SK-N-SH (cell line): ENCODE data around the gene NEGR1. TPM values are rescaled to one million over a fixed set of nuclear protein-coding genes. Genes with fewer than 3 reads are reported as not detected.

ENCODE experiments used
- CTCF ChIA-PET: fragments of 300-600, 350-600 bp; formaldehyde crosslinking; extraction: SDS; loops from one replicate; lab custom pipeline; 2021; lab: Yijun Ruan, JAX
- POLR2A ChIA-PET: fragments of 350-600 bp; sonication (Branson Sonifier 250); formaldehyde crosslinking; extraction: SDS; loops from one replicate; lab custom pipeline; 2020; ENCODE audit warnings: antibody characterized with exemption, inconsistent platforms; lab: Yijun Ruan, JAX
- DNase-seq: peaks from one replicate; pipeline ENCODE4 v3.0.0; 2012
- H2AFZ ChIP-seq: fragments of 200-600 bp; sonication (generic); 2 replicates; pipeline ENCODE4 v1.8.1; 2016; ENCODE audit warnings: antibody characterized with exemption, mild to moderate bottlenecking, low read depth
- H3F3A ChIP-seq: fragments of 200-600 bp; sonication (generic); replicated peaks from 2 replicates; pipeline ENCODE3; 2016; ENCODE audit warnings: antibody characterized with exemption, mild to moderate bottlenecking; ENCODE audit not compliant: insufficient read depth
- H3K27ac ChIP-seq, 2 experiments: fragments of 200-500 bp in 1 of 2; fragments of 200-600 bp in 1 of 2; sonication (Bioruptor generic) in 1 of 2; sonication (generic), shearing (Covaris generic) in 1 of 2; 2 replicates each; pipeline versions ENCODE4 v1.5.1 to v1.6.1; 2014 to 2016; ENCODE audit warnings: low read depth in 2 of 2, inconsistent platforms in 1 of 2, low read length in 1 of 2, mild to moderate bottlenecking in 1 of 2, mixed read lengths in 1 of 2
- H3K27me3 ChIP-seq: fragments of 200-600 bp; sonication (generic), shearing (Covaris generic); 2 replicates; pipeline ENCODE4 v1.6.1; 2016; ENCODE audit warnings: mixed run types; ENCODE audit not compliant: insufficient read depth
- H3K36me3 ChIP-seq, 2 experiments: fragments of 200-500 bp in 1 of 2; fragments of 200-600 bp in 1 of 2; sonication (Bioruptor generic) in 1 of 2; sonication (generic) in 1 of 2; replicated peaks in 1 of 2; 2 replicates each; pipeline versions ENCODE3 to v1.5.1; 2014 to 2016; ENCODE audit warnings: low read length in 1 of 2, mild to moderate bottlenecking in 1 of 2; ENCODE audit not compliant: insufficient read depth in 2 of 2, control insufficient read depth in 1 of 2
- H3K4me1 ChIP-seq, 2 experiments: fragments of 200-500 bp in 1 of 2; fragments of 200-600 bp in 1 of 2; sonication (Bioruptor generic) in 1 of 2; sonication (generic), shearing (Covaris generic) in 1 of 2; 2 replicates each; pipeline versions ENCODE4 v1.5.1 to v1.6.1; 2014 to 2016; ENCODE audit warnings: low read depth in 1 of 2, low read length in 1 of 2, mixed run types in 1 of 2; ENCODE audit not compliant: insufficient read depth in 2 of 2, control insufficient read depth in 1 of 2
- H3K4me2 ChIP-seq: fragments of 200-600 bp; sonication (generic), shearing (Covaris generic); 2 replicates; pipeline ENCODE4 v1.6.1; 2017; ENCODE audit warnings: mixed run types
- H3K4me3 ChIP-seq, 2 experiments: fragments of 200-500 bp in 1 of 2; fragments of 200-600 bp in 1 of 2; sonication (Bioruptor generic) in 1 of 2; sonication (generic), shearing (Covaris generic) in 1 of 2; 2 replicates each; pipeline versions ENCODE4 v1.5.1 to v1.8.1; 2014 to 2016; ENCODE audit warnings: low read depth in 2 of 2, inconsistent platforms in 1 of 2, low read length in 1 of 2, mild to moderate bottlenecking in 1 of 2, mixed read lengths in 1 of 2, moderate library complexity in 1 of 2
- H3K79me2 ChIP-seq: fragments of 200-600 bp; sonication (generic); 2 replicates; pipeline ENCODE4 v1.8.1; 2017; ENCODE audit warnings: mild to moderate bottlenecking; ENCODE audit not compliant: insufficient read depth
- H3K9ac ChIP-seq: fragments of 200-600 bp; sonication (generic); 2 replicates; pipeline ENCODE4 v1.6.1; 2017; ENCODE audit warnings: mixed run types
- H3K9me2 ChIP-seq: fragments of 200-600 bp; sonication (generic); 2 replicates; pipeline ENCODE4 v1.6.1; 2017; ENCODE audit warnings: mixed run types
- H3K9me3 ChIP-seq: fragments of 200-600 bp; sonication (generic); 2 replicates; pipeline ENCODE4 v1.6.1; 2017; ENCODE audit warnings: mixed run types, mild to moderate bottlenecking, moderate library complexity
- H4K20me1 ChIP-seq: fragments of 200-600 bp; sonication (generic); 2 replicates; pipeline ENCODE4 v1.6.1; 2017; ENCODE audit warnings: mild to moderate bottlenecking, mixed run types; ENCODE audit not compliant: insufficient read depth
- FOSL2 ChIP-seq: IDR thresholded peaks from 2 replicates; pipeline ENCODE4 v1.4.0; 2012; ENCODE audit warnings: low read depth, mild to moderate bottlenecking, moderate library complexity, borderline replicate concordance
- FOXJ3 ChIP-seq: sonication (generic); formaldehyde crosslinking; IDR thresholded peaks from 2 replicates; pipeline ENCODE4 v1.5.1; 2020; ENCODE audit warnings: mild to moderate bottlenecking, missing genetic modification reagents
- IRF3 ChIP-seq: fragments of 150-350 bp; IDR thresholded peaks from 2 replicates; pipeline ENCODE4 v1.6.1; 2016; ENCODE audit warnings: mild to moderate bottlenecking, low read depth, low read length
- JUND ChIP-seq: IDR thresholded peaks from 2 replicates; pipeline ENCODE4 v1.4.0; 2012
- MXI1 ChIP-seq: IDR thresholded peaks from 2 replicates; pipeline ENCODE4 v1.6.1; 2012; ENCODE audit warnings: mild to moderate bottlenecking, low read depth, low read length, improper control_type of control experiment
- NFIC ChIP-seq: IDR thresholded peaks from 2 replicates; pipeline ENCODE4 v1.4.0; 2012; ENCODE audit warnings: borderline replicate concordance
- POLR2AphosphoS5 ChIP-seq: IDR thresholded peaks from 2 replicates; pipeline ENCODE4 v1.6.1; 2012; ENCODE audit warnings: low read depth, low read length
- RCOR1 ChIP-seq: fragments of 150-350 bp; IDR thresholded peaks from 2 replicates; pipeline ENCODE4 v1.6.1; 2017; ENCODE audit warnings: antibody characterized with exemption, low read length
- RFX5 ChIP-seq: IDR thresholded peaks from 2 replicates; pipeline ENCODE4 v1.6.1; 2012; ENCODE audit warnings: mild to moderate bottlenecking, improper control_type of control experiment, low read length
- RXRA ChIP-seq: IDR thresholded peaks from 2 replicates; pipeline ENCODE4 v1.4.0; 2012; ENCODE audit warnings: low read depth, mild to moderate bottlenecking, borderline replicate concordance
- SIN3A ChIP-seq: IDR thresholded peaks from 2 replicates; pipeline ENCODE4 v1.6.1; 2012; ENCODE audit warnings: low read depth, mild to moderate bottlenecking, low read length, moderate library complexity, borderline replicate concordance
- SMC3 ChIP-seq: IDR thresholded peaks from 2 replicates; pipeline ENCODE4 v1.6.1; 2012; ENCODE audit warnings: low read depth, low read length, improper control_type of control experiment
- TAF1 ChIP-seq: IDR thresholded peaks from 2 replicates; pipeline ENCODE4 v1.6.1; 2012; ENCODE audit warnings: low read depth, mild to moderate bottlenecking, low read length, moderate library complexity, borderline replicate concordance
- TEAD4 ChIP-seq: IDR thresholded peaks from 2 replicates; pipeline ENCODE4 v1.4.0; 2012; ENCODE audit warnings: mild to moderate bottlenecking, borderline replicate concordance; ENCODE audit not compliant: insufficient read depth
- YY1 ChIP-seq: IDR thresholded peaks from 2 replicates; pipeline ENCODE4 v1.4.0; 2012; ENCODE audit warnings: low read depth, mild to moderate bottlenecking
- WGBS: methylation state at CpG from one replicate; pipeline ENCODE4 v1.1.6; 2017; ENCODE audit warnings: low lambda C conversion rate; 5-methylcytosine and 5-hydroxymethylcytosine counted together
- polyA plus RNA-seq, 3 experiments: library from polyadenylated mRNA; depleted of rRNA; stranded (reverse); fragments of >200 nt; gene quantifications; 2 replicates each; pipeline ENCODE4 v1.2.3, GENCODE V29; 2012

Gene NEGR1
- polyA plus RNA-seq, 1 of the 3 experiments (the other 2 are of a cell fraction): 0.21 TPM

GRCh38 chr1:71823708-71824305 is 458.5 kb downstream of the NEGR1 start:
- H3K4me2 ChIP-seq: no peak overlapping the region
- H3F3A ChIP-seq: no peaks in the 10 kb centered on the region
- H3K36me3 ChIP-seq: no peaks in the 10 kb centered on the region
- H3K79me2 ChIP-seq: no peaks in the 10 kb centered on the region
- no peaks in the 10 kb centered on the region; a peak in 1 of 4 replicates for H3K4me1 ChIP-seq
- H3K4me3 ChIP-seq: no peak overlapping the region
- H3K9me2 ChIP-seq: no peaks in the 10 kb centered on the region
- no peak overlapping the region for H3K9ac ChIP-seq
- WGBS: 84% methylated on average over 4 of the region's 4 CpGs
- no peaks in the 10 kb centered on the region for H3K9me3 ChIP-seq
- ChIA-PET CTCF (no interaction called here), POLR2A (no interaction called here)
- H3K27ac ChIP-seq: no peak overlapping the region
- no peak overlapping the region for H2AFZ ChIP-seq
- TF ChIP-seq JUND (no peak), YY1 (no peak), SMC3 (no peak), RCOR1 (no peak), RFX5 (no peak), NFIC (no peak)
- no peaks in the 10 kb centered on the region for H3K27me3 ChIP-seq
- H4K20me1 ChIP-seq: no peaks in the 10 kb centered on the region
- DNase-seq: no peak

GRCh38 chr1:71817028-71817427 is 465.3 kb downstream of the NEGR1 start:
- no peak overlapping the region for H3K4me2 ChIP-seq
- no peak overlapping the region for H3K9ac ChIP-seq
- no peak overlapping the region for H3K4me3 ChIP-seq
- TF ChIP-seq RXRA (no peak), IRF3 (no peak), NFIC (no peak), RFX5 (no peak), FOXJ3 (CRISPR knock-in tag) (no peak)
- no peaks in the 10 kb centered on the region for H3K36me3 ChIP-seq
- no peaks in the 10 kb centered on the region for H4K20me1 ChIP-seq
- 0 out of 2 replicates have a peak, but pooled peaks cover 4% of the 10 kb centered on the region for H3K9me2 ChIP-seq
- ChIA-PET POLR2A (no interaction called here), CTCF (interaction anchor here (0.6 kb wide), 1 partner anchor 81 kb away, joined by 4 read pairs; no protein-coding TSS in a partner anchor)
- 33% methylated on average over 4 of the region's 4 CpGs for WGBS
- no peaks in the 10 kb centered on the region for H3F3A ChIP-seq
- no peaks in the 10 kb centered on the region for H3K79me2 ChIP-seq
- H3K27me3 ChIP-seq: no peaks in the 10 kb centered on the region
- H3K4me1 ChIP-seq: no peaks in the 10 kb centered on the region; a peak in 1 of 4 replicates
- H3K9me3 ChIP-seq: no peaks in the 10 kb centered on the region
- H2AFZ ChIP-seq: no peak overlapping the region
- no peak for DNase-seq
- H3K27ac ChIP-seq: no peak overlapping the region

GRCh38 chr1:71809085-71809484 is 473.3 kb downstream of the NEGR1 start:
- Histone ChIP-seq H3K27ac (no peak overlapping the region), H3K4me2 (no peak overlapping the region), H3K9me3 (no peaks in the 10 kb centered on the region), H4K20me1 (no peaks in the 10 kb centered on the region), H3K27me3 (no peaks in the 10 kb centered on the region), H3K4me1 (no peaks in the 10 kb centered on the region; a peak in 1 of 4 replicates), H3K9me2 (no peaks in the 10 kb centered on the region), H3K36me3 (no peaks in the 10 kb centered on the region), H3K4me3 (no peak overlapping the region), H3K9ac (no peak overlapping the region), H3K79me2 (no peaks in the 10 kb centered on the region), H2AFZ (no peak overlapping the region), H3F3A (no peaks in the 10 kb centered on the region)
- WGBS: 32% methylated on average over 3 of the region's 3 CpGs
- CTCF ChIA-PET: interaction anchor here (1.4 kb wide), 1 partner anchor 9 kb away, joined by 4 read pairs; no protein-coding TSS in a partner anchor
- no peak for DNase-seq
- POLR2A ChIA-PET: no interaction called here
- no peak for TF ChIP-seq MXI1
- no peak for TF ChIP-seq TAF1
- no peak for TF ChIP-seq TEAD4
- no peak for TF ChIP-seq FOSL2
- TF ChIP-seq SIN3A: no peak
- TF ChIP-seq IRF3: no peak
- no peak for TF ChIP-seq NFIC
- no peak for TF ChIP-seq YY1
- no peak for TF ChIP-seq POLR2AphosphoS5
